Left hindlimb (tissue), 1 donor: Measurements from ENCODE around the gene ENTHD1.
"Not testable (repeated sequence)": the region's sequence is repeated elsewhere in the genome, so short reads cannot be mapped to it uniquely, and the experiment has no call there.

Source experiments
- DNase-seq: peaks from one replicate; pipeline ENCODE4 v3.0.0-alpha.2; 2018

Gene ENTHD1

GRCh38 chr22:39896313-39896996 lies 2.9 kb upstream of the ENTHD1 start:
- no peak for DNase-seq

- DNase-seq: no peak
These were observed 2.1 kb upstream of the ENTHD1 start for GRCh38 chr22:39895682-39896081.

GRCh38 chr22:39894554-39895092 lies 1.1 kb upstream of the ENTHD1 start:
- DNase-seq: no peak

- not testable (repeated sequence) for DNase-seq
These were observed 3.6 kb downstream of the ENTHD1 start for GRCh38 chr22:39889924-39890323.

- DNase-seq: no peak
These were observed 10.5 kb downstream of the ENTHD1 start for GRCh38 chr22:39883057-39883456.

GRCh38 chr22:39880722-39881121 lies 12.8 kb downstream of the ENTHD1 start:
- DNase-seq: no peak

GRCh38 chr22:39877079-39877845 lies 16.3 kb downstream of the ENTHD1 start:
- DNase-seq: no peak

GRCh38 chr22:39875176-39875885 lies 18.2 kb downstream of the ENTHD1 start:
- DNase-seq: not testable (repeated sequence)

GRCh38 chr22:39873965-39874364 lies 19.6 kb downstream of the ENTHD1 start:
- no peak for DNase-seq

- no peak for DNase-seq
These were observed 21.0 kb downstream of the ENTHD1 start for GRCh38 chr22:39872548-39872947.

GRCh38 chr22:39871008-39871798 lies 22.4 kb downstream of the ENTHD1 start:
- no peak for DNase-seq

- not testable (repeated sequence) for DNase-seq
These were observed 23.8 kb downstream of the ENTHD1 start for GRCh38 chr22:39869797-39870196.

- no peak for DNase-seq
These were observed 24.8 kb downstream of the ENTHD1 start for GRCh38 chr22:39868741-39869140.

GRCh38 chr22:39859903-39860588 lies 33.5 kb downstream of the ENTHD1 start:
- DNase-seq: no peak

- no peak for DNase-seq
These were observed 37.0 kb downstream of the ENTHD1 start for GRCh38 chr22:39856588-39856987.

GRCh38 chr22:39852799-39853198 lies 40.8 kb downstream of the ENTHD1 start:
- DNase-seq: no peak

- no peak for DNase-seq
These were observed 41.8 kb downstream of the ENTHD1 start for GRCh38 chr22:39851606-39852315.

GRCh38 chr22:39847477-39847876 lies 46.1 kb downstream of the ENTHD1 start:
- DNase-seq: no peak

- DNase-seq: not testable (repeated sequence)
These were observed 47.0 kb downstream of the ENTHD1 start for GRCh38 chr22:39846539-39846938.

- DNase-seq: no peak
These were observed 48.0 kb downstream of the ENTHD1 start for GRCh38 chr22:39845529-39845928.

GRCh38 chr22:39839917-39840510 lies 53.5 kb downstream of the ENTHD1 start:
- DNase-seq: no peak
